IPS DF 19.7 (cell line): ENCODE results near the gene CAPN8.

ENCODE experiments used
- DNase-seq: peaks from one replicate; pipeline ENCODE4 v3.0.0-alpha.2; 2013; ENCODE audit warnings: low read depth, low spot score

Gene CAPN8

DNA sequence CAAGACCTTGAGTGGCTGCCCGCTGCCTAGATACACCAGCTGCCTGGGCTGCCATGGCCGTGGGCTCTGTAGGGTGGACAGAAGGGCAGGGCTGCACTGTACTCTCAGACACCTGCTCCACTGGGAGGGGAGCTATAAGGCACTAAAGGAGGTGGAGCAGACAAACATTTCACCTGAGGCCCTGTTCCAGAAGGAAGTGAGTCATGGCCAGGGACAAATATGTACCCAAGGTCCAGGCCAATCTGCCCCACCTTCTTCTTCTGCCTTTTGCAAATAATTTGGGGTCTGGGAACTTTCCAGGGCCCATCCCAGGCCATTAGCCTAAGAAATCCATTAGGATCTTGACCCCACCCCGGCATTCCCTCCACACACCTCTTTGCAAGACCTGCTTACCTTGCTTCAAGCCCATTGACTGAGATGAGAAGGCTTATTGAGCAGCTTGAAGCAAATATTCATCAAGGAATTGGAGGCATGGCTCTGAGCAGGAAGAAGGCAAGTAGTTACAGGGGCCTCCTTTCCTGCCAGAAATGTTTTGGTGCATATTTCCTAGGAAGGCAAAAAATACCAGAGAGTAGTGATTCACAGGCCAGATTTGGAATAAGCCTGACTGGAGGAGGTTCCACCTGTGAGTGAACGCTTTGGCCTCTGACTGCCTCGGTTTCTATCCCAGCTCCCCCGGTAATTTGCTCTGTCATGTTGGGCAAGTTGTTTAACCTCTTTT, at the start of gene CAPN8:
CAPN8 (minus strand) TSS at position 110 of the 721 bp plus-strand sequence; CDS start at position 55, 55 bp downstream.
- DNase-seq: no peak

GRCh38 chr1:223714849-223715603, 49.5 kb upstream of the CAPN8 start:
- DNase-seq: no peak

DNA sequence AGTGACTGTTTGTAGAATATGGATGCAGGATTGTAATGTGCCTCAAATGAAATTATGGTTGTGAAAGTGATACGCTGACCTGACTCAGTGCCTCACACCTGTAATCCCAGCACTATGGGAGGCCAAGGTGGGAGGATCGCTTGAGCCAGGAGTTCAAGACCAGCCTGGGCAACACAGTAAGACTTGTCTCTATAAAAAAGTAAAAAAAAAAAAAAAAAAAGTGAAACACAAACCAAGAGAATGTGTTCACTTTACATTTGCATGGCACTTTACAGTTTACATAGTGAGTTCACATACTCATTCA, 48.9 kb upstream of the CAPN8 start:
- no peak for DNase-seq

- DNase-seq: no peak
Observed at GRCh38 chr1:223713546-223714420, 48.3 kb upstream of the CAPN8 start.

GRCh38 chr1:223712850-223713474, 47.5 kb upstream of the CAPN8 start:
- DNase-seq: no peak

GRCh38 chr1:223712194-223712849, 46.8 kb upstream of the CAPN8 start, which contains the start of gene CAPN2:
Gene CAPN2, plus strand, starts transcription at chr1:223712539. Its CDS starts 102 bp downstream, at chr1:223712641.
- no peak for DNase-seq

- DNase-seq: no peak
Observed at GRCh38 chr1:223711747-223712193, 46.3 kb upstream of the CAPN8 start.

- no peak for DNase-seq
Observed at GRCh38 chr1:223711173-223711572, 45.7 kb upstream of the CAPN8 start.

DNA sequence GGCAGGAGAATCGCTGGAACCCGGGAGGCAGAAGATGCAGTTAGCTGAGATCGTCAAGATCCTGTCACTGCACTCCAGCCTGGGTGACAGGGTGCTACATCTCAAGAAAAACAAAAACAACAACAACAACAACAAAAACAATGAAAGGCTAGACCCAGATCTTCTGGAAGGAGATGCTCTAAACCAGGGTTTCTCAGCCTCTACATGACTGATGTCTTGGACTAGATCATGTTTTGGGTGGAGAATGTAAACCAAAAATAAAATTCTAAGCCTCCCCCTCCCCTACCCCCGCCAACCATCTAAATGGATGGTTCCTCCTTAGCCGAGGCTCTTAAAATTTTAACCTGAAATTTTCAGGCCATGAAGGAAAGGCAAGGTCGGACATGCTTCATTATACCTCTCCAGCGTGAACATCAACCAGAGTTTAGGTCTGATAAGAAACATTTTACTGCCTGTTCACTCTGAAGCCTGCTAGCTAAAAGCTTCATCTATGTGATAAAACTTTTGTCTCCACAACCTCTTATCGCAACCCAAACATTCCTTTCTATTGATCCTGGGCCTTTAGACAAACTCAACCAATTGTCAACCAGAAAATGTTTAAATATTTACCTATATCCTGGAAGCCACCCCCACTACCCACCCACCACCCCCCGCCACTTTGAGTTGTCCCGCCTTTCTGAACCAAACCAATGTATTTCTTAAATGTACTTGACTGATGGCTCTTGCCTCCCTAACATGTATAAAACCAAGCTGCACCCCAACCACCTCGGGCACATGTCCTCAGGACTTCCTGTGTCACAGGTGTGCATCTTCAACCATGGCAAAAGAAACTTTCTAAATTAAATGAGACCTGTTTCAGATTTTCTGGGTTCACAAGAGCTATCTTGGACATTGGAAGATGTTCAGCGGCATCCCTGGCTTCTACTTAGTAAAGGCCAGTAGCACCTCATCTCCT, 45.0 kb upstream of the CAPN8 start:
- no peak for DNase-seq

GRCh38 chr1:223709598-223709997, 44.1 kb upstream of the CAPN8 start:
- DNase-seq: no peak

DNA sequence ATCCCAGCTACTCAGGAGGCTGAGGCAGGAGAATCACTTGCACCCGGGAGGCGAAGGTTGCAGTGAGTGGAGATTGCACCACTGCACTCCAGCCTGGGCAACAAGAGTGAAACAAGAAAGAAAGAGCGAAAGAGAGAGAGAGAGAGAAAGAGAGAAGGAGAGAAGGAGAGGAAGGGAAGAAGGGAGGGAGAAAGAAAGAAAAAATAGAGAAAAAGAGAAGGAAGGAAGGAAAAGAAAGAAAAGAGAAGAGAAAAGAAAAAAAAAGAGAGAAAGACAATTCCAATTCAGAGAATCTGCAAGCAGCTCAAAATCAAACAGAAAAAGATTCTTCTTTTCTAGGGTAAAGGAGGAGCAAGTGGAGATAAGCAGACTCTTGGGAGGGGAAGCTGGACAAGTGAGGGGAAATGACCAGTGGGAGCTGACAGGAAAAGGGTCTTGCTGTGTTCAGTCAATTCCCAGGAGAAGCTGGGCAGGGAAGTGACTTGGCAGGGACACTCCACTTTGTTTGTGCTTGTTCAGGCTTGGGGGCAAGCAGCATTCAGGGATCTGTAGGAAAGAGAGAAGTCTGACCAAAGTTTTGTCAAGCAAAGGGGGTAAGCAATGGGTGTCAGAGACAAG, 43.3 kb upstream of the CAPN8 start:
- no peak for DNase-seq

DNA sequence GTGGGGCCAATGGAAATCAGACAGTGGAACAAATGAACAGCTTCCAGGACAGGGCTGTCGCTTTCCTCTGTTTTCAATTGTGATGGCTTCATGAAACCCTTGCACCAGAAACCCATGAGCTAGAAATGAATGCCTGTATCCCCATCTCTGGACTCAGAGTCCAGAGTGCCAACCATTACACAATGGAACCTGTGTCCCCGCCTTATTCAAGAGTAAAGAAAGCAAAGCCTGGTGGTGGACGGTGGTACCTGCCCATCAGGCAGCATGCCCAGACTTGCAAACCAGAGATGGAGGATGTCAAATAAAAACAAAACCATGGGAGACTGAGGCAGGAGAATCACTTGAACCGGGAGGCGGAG, 42.5 kb upstream of the CAPN8 start:
- no peak for DNase-seq

GRCh38 chr1:223707256-223708000, 41.9 kb upstream of the CAPN8 start:
- no peak for DNase-seq

DNA sequence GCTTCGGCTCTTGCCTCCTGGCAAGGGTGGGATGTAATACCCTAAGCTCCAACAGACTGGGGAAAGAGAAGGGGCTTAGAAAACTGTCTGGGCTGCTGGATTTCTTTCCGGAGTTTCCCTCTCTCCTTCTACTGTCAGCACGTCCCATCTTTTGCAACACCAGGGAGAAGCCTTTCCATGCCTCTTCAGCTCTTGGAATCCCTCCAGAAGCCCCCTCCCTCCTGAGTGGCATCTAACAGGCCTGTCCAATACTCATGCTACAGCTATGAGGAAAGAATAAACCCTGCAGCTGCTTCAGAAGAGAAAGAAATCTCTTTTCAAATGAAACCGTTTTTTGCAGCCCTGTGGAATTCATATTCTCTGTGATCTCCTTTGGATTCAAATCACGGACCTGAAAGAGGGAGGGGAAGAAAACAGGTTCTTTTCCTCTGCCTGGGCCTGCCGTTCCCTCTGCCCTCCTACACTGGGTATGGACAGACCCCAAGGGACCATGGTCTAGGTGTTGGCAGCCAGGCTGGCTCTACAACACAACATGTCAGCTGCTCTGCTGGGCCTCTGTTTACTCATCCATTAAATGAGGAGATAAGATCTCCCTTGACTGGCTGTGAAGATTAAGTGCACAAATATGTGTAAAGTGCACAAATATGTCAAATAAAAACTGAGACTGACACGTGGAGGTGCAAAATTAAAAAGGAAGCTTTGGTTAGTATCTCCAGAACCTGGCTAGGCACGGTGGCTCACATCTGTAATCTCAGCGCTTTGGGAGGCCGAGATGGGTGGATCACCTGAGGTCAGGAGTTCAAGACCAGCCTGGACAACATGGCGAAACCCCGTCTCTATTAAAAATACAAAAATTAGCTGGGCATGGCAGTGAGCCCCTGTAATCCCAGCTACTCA, 40.8 kb upstream of the CAPN8 start:
- DNase-seq: no peak

DNA sequence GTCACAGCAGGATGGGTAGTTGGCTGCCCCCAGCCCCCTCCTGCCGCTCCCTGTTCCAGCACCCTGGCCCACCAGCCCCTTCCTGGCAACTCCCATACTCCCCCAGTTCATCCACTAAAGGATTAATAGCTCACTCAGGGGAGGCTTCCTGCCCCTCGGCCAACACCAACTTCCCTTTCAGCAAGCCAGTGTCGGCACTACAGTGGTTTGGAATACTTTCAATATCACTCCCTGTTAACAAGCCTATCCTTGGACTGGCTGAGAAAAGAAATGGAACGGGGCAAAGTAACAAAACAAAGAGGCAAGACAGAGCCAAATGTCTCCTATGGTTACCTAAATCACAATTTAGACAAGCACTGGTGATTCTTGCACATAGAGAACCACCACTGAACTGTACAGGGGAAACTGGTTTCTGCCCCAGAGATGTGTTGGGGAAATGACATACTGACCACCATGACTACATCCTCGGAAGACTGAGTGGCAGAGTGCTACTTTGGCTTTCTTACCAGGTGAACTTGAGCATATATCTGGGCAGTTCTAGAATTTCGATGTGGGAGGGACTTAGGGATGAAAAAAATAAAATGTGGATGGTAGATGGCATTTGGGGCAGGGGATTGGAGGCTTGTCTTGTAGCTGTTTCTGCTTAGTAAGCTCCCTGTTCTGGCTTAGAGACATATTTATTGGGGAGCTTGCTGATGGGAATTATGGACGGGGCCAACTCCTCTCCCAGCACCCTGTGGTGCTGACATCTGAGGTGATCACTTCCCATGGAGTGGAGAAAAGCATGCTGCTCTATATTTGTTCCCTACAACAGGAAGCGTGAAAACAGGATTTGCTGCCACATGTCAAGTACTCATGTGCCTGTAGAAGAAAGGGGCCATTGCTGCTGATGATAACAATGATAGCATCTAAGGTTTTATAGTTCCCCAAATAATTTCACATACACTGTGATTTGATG, 39.7 kb upstream of the CAPN8 start:
- no peak for DNase-seq

DNA sequence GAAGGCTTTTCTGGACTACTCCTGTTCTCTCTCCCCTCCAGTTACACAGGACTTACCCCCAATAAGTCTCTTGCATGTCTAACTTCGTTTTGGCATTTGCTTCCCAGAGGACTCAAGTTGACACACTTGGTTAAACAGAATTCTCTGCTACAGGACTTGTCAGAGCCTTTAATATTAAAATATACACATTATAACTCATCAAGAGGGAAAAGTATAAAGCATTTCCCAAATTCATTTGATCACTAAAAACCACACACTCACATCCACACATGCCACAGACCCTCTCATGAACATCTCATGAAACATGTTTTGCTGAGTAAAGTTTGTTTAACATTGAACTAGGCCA, 38.1 kb upstream of the CAPN8 start:
- no peak for DNase-seq
